GM18520 (cell line): ENCODE data around the gene HOXA3.

Experiments
- ATAC-seq: cut with Tn5 transposase; IDR thresholded peaks from one replicate; pipeline ENCODE4 v1.9.1; 2021; ENCODE audit not compliant: unreplicated experiment

HOXA3 gene

GRCh38 chr7:27151931-27152815 lies at the start of gene HOXA3:
HOXA3 (minus strand) TSS chr7:27152583; CDS start chr7:27110640, 41,943 bp downstream.
- no peak for ATAC-seq

DNA sequence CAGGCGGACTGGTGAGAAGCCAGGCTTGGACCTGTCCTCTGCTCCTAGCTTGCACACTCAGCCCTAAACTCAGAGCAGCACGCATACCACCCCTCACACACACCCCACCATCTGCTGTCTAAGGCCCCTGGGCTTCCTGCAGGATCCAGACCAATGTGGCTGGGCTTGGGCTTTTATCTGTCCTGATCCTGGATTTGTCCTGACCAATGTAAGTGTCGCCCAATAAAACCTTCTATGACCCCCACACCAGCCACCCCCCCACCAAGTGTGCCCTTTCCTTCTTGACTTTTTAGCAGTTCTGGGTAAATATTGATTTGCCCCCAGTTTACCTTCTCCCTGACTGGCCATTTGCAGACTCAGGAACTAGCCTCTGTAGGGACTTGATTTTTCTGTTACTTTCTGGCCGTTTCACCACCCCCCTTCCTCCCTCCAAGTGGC lies 49.2 kb upstream of the HOXA3 start:
- ATAC-seq = no peak

DNA sequence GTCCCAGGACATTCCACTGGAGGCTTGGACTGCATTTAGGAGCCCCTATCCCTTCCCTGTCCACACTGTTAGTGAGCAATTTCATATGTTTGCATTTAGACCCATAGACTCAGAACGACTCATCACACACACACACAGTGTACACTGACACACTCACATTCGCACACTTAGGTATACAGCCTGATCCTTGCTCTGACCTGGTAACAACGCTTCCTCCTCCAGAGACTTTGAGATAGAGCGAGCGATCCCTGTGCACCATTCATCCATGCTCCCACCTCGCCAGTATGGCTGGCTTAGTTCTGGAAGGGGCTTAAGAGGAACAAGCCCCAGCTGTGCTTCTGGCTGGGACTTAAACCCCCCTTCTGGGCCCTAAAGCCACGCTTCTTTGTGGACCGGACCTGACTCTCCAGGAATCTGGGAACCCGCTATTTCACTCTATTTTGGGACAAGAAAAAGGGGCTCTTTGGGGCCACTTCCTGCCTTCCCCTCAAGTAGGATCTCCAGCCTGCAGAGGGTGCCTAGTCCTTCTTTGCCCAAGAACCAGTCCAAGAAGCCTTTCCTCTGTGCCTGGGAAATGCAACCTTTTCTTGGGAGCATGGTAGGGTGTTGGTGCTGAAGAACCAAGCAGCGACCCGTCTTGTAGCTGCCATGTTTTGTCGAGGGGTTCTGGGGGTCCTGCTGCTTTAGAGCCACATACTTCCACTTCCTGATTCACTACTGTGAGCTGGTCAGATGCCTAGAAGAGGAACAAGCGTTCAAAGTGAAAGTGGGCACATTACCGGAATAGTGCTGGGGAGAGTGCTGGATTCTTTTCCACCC lies 48.6 kb upstream of the HOXA3 start:
- ATAC-seq = no peak

GRCh38 chr7:27199849-27200760 lies 47.7 kb upstream of the HOXA3 start, which contains the start of gene HOXA13:
HOXA13 (minus strand) TSS chr7:27200091; CDS start chr7:27200077, 14 bp downstream.
- ATAC-seq = no peak

GRCh38 chr7:27198871-27199801 lies 46.8 kb upstream of the HOXA3 start:
- ATAC-seq = no peak

GRCh38 chr7:27198138-27198841 lies 45.9 kb upstream of the HOXA3 start:
- no peak for ATAC-seq

- ATAC-seq = no peak
These were observed 45.0 kb upstream of the HOXA3 start for GRCh38 chr7:27197137-27198042.

GRCh38 chr7:27196287-27196767 lies 43.9 kb upstream of the HOXA3 start:
- ATAC-seq = no peak

DNA sequence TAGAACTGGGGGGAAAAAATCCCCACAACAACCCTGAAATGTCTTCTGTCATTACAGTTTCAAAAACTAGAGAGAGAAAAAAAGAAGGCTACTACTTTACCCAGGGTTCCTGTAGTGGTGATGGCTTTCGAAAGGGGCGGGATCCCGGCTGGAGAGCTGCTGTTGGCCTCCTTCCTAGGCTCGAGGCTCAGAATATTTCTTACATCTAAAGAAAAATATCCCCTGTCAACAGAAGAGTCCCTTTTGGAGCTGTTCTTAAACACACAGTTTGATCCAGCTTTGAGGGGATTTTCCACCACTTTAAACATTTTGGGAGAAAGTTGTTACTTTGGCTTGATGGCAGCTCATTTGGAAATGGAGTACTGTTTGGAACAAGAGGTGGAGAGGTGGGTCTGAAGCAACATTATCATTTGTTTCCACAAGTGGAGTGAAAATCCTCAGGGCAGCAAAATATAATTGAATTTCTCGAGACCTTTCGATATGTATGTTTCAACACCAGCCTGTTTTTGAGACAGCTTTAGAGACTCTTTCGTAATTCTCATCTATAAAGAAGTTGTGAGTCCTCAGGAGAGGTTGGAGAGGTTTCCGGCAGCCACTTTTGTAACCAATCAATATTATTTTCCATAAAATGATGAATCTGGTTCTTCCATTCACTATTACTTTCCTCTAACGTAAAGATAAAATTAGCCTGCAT lies 42.5 kb upstream of the HOXA3 start:
- ATAC-seq = no peak

DNA sequence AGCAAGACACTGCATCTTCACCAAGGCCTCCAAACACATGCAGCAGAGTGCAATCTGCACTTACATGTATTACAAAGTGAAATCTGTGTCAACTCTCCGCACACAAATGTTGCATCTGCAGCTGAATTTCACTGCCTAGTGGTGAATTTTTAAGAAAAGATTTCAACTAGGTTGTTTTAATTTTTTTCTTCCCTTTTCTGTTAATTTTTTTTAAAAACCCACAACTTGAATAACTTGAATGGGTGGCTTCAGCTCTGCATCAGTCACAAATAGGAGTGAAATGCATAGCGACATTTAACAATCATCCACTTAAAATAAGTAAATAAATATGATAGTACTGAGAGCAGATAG lies 41.6 kb upstream of the HOXA3 start:
- no peak for ATAC-seq

DNA sequence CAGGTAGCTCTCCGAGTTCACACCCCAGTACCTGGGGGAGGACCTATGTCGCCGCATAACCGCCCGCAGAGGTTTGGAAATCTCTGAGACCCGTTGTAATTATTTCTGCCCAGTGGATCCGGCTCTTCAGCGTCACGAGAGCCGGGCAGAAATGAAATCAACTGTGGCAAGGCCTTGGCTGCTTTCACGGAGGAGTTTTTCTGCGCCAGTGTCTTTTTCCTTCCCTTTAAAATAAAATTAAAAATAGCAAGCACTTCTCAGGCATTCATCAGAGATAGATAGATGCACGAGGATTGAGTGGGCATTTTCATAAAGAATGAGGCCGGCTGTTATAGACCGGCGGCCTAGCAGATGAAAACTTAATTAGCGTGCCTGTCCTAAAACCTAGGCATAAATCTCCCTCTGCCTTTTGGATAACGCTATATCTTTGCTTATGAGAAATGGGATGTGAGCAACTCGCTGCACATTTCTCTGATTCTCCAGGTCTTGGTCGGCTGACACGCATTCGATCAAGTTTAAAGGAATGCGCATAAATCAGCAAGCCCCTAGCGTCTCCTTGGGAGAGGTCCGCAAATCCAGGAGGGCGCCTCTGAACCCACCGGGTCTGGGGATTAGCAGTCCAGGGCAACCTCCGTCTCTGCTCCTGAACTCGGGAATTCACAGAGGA lies 41.1 kb upstream of the HOXA3 start:
- ATAC-seq = no peak

DNA sequence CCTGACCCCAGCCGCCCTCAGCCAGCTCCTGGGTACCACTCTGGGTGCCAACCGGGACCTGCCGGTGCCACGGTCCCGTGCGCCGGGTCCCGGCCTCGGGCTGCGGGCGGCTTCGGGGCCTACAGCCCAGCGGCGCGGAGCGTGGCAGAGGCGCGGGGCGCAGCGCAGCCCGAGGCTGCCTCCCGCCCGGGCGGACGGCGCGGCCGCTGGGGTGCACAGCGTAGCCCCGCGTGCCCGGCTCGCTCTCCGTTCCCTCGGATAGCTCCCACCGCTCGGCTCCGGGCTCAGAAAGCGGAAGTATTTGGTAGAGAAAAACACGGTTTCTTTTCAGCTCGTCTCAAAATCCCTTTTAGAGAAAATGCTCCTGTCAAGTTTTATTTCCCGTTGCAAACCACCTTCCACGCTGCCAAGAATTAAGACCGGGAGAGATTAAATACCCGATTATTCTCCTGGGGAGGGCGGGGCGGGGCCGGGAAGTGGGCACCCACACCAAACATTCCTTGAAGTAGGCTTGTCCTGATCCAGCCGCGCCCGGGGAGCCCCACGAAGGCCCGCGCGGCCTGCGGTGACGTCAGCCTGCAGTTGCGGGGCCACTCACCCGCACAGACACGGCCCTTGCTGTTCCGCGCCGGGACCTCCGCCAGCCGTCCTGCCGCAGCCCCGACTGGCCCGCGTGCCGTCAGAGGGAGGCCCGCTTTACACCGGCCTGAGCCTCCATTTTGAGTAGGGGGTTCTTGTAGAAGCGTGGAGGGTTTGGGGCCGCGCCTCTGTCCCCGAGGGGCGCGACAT lies 40.4 kb upstream of the HOXA3 start:
- ATAC-seq = no peak

GRCh38 chr7:27191833-27192545 lies 39.6 kb upstream of the HOXA3 start:
- ATAC-seq = no peak

GRCh38 chr7:27191161-27191731 lies 38.9 kb upstream of the HOXA3 start:
- ATAC-seq = no peak
